Kidney epithelial cell (primary cell): ENCODE measurements around the gene ST8SIA2. TPM values are rescaled to one million over a fixed set of nuclear protein-coding genes. Genes with fewer than 3 reads are reported as not detected.

Experiments
- DNase-seq: peaks from one replicate; pipeline ENCODE4 v3.0.0-alpha.2; 2010; ENCODE audit warnings: low read depth
- H3K27me3 ChIP-seq: 2 replicates; pipeline ENCODE4 v1.6.0; 2011; ENCODE audit warnings: low read length; ENCODE audit not compliant: control insufficient read depth, insufficient read depth
- H3K36me3 ChIP-seq: 2 replicates; pipeline ENCODE4 v1.5.1; 2011; ENCODE audit warnings: low read length; ENCODE audit not compliant: control insufficient read depth, insufficient read depth
- H3K4me3 ChIP-seq: 2 replicates; pipeline ENCODE4 v1.5.1; 2011; ENCODE audit warnings: low read depth, mild to moderate bottlenecking, control low read depth, low read length
- total RNA-seq: library from RNA; depleted of rRNA; stranded (reverse); fragments of >200 nt; gene quantifications from 2 replicates; pipeline ENCODE4 v1.2.3, GENCODE V29; 2015
- TF ChIP-seq, protein P1 (sequence below): IDR thresholded peaks from 2 replicates; pipeline ENCODE4 v1.5.1; 2011; ENCODE audit warnings: mild to moderate bottlenecking, moderate library complexity, low read length, control low read depth, inconsistent platforms; ENCODE audit not compliant: insufficient read depth, poor library complexity, severe bottlenecking

ST8SIA2 gene
- total RNA-seq, 1 donor from 2014 or later, result 7.0 TPM

DNA sequence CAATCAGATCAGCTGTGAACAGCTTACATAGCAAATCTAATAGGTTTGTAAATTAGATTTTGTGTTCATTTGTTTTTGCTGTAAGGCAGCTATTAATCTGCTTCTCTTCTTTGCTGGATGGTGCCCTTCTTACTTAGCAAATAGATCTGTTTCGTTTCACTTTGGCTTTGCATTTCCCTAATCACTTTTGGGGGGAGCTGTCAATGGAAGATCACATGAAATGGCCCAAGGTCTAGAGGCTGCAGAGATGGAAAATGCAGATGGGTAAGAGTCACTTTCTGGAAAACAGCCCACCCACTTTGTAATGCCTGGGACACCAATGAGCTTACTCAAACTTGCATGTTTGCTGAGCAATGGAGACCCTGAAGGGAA is 36.4 kb downstream of the ST8SIA2 start:
- Histone ChIP-seq H3K36me3 (no peaks in the 10 kb centered on the region), H3K27me3 (no peaks in the 10 kb centered on the region), H3K4me3 (no peak overlapping the region)
- TF ChIP-seq, protein P1, sequence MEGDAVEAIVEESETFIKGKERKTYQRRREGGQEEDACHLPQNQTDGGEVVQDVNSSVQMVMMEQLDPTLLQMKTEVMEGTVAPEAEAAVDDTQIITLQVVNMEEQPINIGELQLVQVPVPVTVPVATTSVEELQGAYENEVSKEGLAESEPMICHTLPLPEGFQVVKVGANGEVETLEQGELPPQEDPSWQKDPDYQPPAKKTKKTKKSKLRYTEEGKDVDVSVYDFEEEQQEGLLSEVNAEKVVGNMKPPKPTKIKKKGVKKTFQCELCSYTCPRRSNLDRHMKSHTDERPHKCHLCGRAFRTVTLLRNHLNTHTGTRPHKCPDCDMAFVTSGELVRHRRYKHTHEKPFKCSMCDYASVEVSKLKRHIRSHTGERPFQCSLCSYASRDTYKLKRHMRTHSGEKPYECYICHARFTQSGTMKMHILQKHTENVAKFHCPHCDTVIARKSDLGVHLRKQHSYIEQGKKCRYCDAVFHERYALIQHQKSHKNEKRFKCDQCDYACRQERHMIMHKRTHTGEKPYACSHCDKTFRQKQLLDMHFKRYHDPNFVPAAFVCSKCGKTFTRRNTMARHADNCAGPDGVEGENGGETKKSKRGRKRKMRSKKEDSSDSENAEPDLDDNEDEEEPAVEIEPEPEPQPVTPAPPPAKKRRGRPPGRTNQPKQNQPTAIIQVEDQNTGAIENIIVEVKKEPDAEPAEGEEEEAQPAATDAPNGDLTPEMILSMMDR, result no peak
- no peak for DNase-seq

DNA sequence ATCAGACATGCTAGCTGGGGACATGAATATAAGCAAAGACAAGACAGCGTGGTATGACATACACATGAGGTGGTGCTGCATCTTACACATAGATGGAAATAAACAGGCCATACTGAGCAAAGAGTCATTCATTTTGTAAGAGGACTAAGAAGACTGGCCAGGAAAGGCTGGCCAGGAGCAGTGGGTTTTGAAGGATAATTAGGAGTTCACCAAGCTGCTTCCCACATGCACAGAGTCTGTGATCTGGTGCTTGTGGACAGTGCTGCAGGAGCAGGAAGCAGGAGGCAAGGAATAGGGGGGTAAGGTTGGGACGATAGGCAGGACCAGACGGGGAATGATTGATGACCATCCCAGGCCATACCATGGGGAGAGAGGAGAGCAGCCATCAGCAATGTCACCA is 41.5 kb downstream of the ST8SIA2 start:
- H3K4me3 ChIP-seq, result no peak overlapping the region
- no peaks in the 10 kb centered on the region for H3K27me3 ChIP-seq
- H3K36me3 ChIP-seq, result no peaks in the 10 kb centered on the region
- TF ChIP-seq, protein P1, result no peak
- no peak for DNase-seq

DNA sequence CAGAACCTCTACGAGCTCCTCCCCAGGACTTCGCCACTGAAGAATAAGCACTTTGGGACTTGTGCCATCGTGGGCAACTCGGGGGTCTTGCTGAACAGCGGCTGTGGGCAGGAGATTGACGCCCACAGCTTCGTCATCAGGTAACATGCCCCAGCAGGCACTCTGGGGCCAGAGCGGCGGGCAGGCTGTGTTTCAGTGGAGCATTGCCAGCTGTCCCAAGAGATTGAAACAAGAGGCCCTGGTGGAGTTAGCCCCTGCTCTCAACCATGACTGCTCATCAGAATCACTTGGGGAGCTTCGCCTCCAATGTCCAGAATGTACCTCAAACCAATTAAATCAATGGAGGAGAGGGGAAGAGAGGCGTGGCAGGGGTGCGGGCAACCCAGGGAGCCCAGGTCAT is 44.8 kb downstream of the ST8SIA2 start:
- TF ChIP-seq, protein P1, result no peak
- no peak for DNase-seq
- H3K4me3 ChIP-seq, result no peak overlapping the region
- H3K36me3 ChIP-seq, result no peaks in the 10 kb centered on the region
- no peaks in the 10 kb centered on the region for H3K27me3 ChIP-seq

DNA sequence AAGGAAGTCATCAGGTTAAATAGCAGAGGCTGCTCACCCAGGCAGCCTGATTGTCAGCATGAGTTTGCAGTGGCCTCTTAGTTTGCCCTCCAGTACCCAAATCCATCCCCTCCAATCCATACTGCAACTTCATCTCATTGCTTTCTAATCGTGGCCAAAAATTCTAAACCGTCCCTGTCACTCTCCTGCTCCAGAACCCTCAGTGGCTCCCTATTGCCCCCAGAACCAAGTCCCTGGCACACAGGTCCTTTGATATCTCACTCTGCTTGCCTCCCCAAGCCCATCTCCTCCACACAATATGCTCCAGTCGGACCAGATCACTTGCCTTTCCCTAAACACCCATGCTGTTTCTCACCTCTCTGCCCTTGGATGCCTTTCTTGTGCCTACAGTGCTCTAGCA is 49.7 kb downstream of the ST8SIA2 start:
- DNase-seq, result no peak
- H3K36me3 ChIP-seq, result no peaks in the 10 kb centered on the region
- TF ChIP-seq, protein P1, result no peak
- no peak overlapping the region for H3K4me3 ChIP-seq
- H3K27me3 ChIP-seq, result no peaks in the 10 kb centered on the region

DNA sequence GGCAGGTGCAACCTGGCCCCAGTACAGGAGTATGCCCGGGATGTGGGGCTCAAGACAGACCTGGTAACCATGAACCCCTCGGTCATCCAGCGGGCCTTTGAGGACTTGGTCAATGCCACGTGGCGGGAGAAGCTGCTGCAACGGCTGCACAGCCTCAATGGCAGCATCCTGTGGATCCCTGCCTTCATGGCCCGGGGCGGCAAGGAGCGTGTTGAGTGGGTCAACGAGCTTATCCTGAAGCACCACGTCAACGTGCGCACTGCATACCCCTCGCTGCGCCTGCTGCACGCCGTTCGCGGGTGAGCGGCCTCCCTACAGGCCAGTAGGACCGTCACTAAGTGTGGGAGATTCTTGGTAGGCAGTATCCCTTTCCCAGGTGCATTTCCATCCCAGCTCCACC is 51.0 kb downstream of the ST8SIA2 start:
- Histone ChIP-seq H3K27me3 (no peaks in the 10 kb centered on the region), H3K4me3 (no peak overlapping the region), H3K36me3 (no peaks in the 10 kb centered on the region)
- DNase-seq, result no peak
- TF ChIP-seq, protein P1, result no peak

DNA sequence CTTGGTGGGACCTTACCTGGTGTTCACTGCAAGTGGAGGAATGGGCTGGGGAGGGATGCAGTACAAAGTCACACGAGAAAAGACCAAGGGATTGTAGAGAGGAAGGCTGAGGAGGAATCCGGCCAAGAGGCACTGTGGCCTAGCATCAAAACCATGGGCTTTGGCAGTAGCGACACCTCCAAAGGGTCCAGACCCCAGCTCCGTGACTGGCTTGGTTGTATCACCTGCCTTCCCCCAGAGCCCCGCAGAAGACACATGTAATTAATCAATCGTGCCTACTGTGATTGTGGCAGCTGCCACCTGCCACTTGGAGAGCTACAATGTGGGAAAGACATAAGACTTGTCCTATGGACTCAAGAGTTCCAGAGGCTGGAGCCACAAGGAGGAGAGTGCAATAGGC is 54.7 kb downstream of the ST8SIA2 start:
- no peak for DNase-seq
- no peaks in the 10 kb centered on the region for H3K36me3 ChIP-seq
- TF ChIP-seq, protein P1, result no peak
- H3K4me3 ChIP-seq, result no peak overlapping the region
- no peaks in the 10 kb centered on the region for H3K27me3 ChIP-seq
